ENCODE data around the gene TNFRSF1B.

Gene TNFRSF1B

DNA sequence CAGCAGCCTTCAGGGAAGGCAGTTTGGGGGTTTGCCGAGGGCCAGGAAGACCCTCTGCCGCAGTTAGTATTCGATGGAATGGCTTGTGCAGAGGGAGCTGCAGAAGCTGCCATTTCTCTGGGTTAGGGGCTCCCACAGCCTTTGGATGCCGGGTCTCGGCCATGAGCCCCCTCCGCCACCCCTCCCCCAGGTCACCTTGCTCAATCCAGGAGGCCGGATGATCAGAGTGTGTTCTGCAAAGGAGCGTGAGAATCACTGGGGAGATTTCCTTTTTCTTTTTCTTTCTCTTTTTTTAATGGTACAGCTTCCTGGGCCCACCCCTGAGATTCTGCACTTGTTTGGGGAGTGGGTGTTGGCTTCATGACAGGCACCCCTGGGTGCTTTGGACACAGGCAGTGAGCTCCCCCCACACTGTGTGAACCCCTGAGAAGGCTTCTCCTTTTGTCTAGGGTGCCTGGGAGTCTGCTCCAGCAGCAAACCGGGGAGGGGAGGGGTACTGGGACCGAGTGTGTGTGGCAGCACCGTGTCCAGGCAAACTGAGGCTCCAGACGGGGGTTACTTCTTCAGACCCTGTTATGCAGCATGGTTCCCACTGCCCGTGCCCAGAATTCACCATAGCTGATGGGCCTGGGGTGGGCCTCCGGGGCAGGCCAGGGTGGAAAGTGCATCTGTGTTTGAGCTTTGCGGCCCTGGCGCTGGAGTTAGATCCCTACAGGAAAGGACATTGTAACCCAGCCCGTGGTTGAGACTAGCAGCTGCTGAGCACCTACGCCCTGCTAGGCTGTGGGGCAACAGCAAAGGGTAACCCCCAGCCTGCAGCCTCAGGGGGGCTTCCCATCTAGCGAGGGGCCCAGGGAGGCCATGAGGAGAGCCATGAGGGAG, 18.5 kb downstream of the TNFRSF1B start:
- no peaks in the 10 kb centered on the region for H3K79me2 ChIP-seq (ENCODE audit: insufficient read depth, low read length)
- H3K4me2 ChIP-seq (ENCODE audit: insufficient read depth, low read length) = no peak overlapping the region
- H4K20me1 ChIP-seq (ENCODE audit: insufficient read depth, low read length) = peaks cover 3% of the 10 kb centered on the region; the same call in 1 of the 2 replicates
- H3K9me3 ChIP-seq (ENCODE audit: insufficient read depth, low read length, severe bottlenecking) = no peaks in the 10 kb centered on the region
- H3K9ac ChIP-seq (ENCODE audit: low read depth, low read length) = no peak overlapping the region
- no peak overlapping the region for H3K4me3 ChIP-seq (ENCODE audit: low read depth in 1 of 2, low read length in 2 of 2)
- no peaks in the 10 kb centered on the region for H3K36me3 ChIP-seq (ENCODE audit: insufficient read depth, low read length)
- no peak overlapping the region for H3K27ac ChIP-seq (ENCODE audit: low read length)
- no peak for TF ChIP-seq EZH2 (IDR thresholded peaks at IDR 0.05; ENCODE audit: borderline replicate concordance, low read depth, low read length, severe bottlenecking)
- TF ChIP-seq, protein P1, sequence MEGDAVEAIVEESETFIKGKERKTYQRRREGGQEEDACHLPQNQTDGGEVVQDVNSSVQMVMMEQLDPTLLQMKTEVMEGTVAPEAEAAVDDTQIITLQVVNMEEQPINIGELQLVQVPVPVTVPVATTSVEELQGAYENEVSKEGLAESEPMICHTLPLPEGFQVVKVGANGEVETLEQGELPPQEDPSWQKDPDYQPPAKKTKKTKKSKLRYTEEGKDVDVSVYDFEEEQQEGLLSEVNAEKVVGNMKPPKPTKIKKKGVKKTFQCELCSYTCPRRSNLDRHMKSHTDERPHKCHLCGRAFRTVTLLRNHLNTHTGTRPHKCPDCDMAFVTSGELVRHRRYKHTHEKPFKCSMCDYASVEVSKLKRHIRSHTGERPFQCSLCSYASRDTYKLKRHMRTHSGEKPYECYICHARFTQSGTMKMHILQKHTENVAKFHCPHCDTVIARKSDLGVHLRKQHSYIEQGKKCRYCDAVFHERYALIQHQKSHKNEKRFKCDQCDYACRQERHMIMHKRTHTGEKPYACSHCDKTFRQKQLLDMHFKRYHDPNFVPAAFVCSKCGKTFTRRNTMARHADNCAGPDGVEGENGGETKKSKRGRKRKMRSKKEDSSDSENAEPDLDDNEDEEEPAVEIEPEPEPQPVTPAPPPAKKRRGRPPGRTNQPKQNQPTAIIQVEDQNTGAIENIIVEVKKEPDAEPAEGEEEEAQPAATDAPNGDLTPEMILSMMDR (IDR thresholded peaks at IDR 0.05; ENCODE audit: borderline replicate concordance, extremely low read depth, low read length, poor library complexity, severe bottlenecking) = no peak
- no peak for DNase-seq
- no peak overlapping the region for H2AFZ ChIP-seq (ENCODE audit: low read depth, low read length)
- H3K27me3 ChIP-seq (ENCODE audit: insufficient read depth, low read length, poor library complexity) = no peaks in the 10 kb centered on the region
- H3K4me1 ChIP-seq (ENCODE audit: insufficient read depth, low read length) = no peaks in the 10 kb centered on the region
- no peak for ATAC-seq (ENCODE audit: insufficient read depth, low read depth)

DNA sequence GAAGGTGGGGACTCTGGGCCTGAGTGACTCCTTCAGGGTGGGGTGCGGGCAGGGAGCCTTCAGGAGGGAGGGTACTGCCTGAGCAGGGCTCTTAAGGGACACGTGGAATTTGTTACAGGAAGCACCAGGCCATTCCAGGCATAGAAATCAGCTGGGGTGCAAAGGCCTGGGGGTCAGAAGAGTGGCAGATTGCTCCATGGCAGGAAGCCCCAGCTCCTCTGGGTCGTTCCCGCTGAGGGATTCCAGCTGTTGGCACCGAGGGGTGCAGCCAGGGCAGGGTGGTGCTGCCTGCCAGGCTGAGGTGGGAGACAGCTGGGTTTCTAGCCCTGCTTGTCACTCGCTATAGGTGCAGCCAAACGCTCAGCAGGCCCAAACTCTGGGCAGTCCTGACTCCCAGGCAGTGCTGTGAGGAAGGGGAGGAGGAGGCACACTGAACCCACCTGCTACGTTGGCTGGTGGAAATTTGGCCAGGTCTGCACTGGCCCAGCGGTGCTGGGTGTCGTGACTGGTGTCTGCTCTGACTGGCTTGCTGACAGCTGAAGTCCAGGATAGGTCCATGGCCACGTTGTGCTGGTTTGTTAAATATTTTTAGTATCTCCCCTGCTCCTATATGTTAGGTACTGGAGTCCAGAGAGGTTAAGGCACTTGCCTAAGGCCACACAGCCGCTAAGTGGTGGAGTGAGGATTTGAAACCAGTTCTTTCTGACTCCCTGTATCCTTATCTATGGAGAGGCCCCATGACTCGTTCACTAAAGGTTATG, 19.3 kb downstream of the TNFRSF1B start:
- Histone ChIP-seq H3K4me3 (ENCODE audit: low read depth in 1 of 2, low read length in 2 of 2) (no peak overlapping the region), H4K20me1 (ENCODE audit: insufficient read depth, low read length) (peaks cover 3% of the 10 kb centered on the region; the same call in 1 of the 2 replicates), H2AFZ (ENCODE audit: low read depth, low read length) (no peak overlapping the region), H3K4me2 (ENCODE audit: insufficient read depth, low read length) (no peak overlapping the region), H3K9me3 (ENCODE audit: insufficient read depth, low read length, severe bottlenecking) (no peaks in the 10 kb centered on the region), H3K36me3 (ENCODE audit: insufficient read depth, low read length) (no peaks in the 10 kb centered on the region), H3K4me1 (ENCODE audit: insufficient read depth, low read length) (no peaks in the 10 kb centered on the region), H3K9ac (ENCODE audit: low read depth, low read length) (no peak overlapping the region), H3K79me2 (ENCODE audit: insufficient read depth, low read length) (no peaks in the 10 kb centered on the region), H3K27ac (ENCODE audit: low read length) (no peak overlapping the region), H3K27me3 (ENCODE audit: insufficient read depth, low read length, poor library complexity) (no peaks in the 10 kb centered on the region)
- no peak for TF ChIP-seq EZH2 (IDR thresholded peaks at IDR 0.05; ENCODE audit: borderline replicate concordance, low read depth, low read length, severe bottlenecking)
- TF ChIP-seq, protein P1 (IDR thresholded peaks at IDR 0.05; ENCODE audit: borderline replicate concordance, extremely low read depth, low read length, poor library complexity, severe bottlenecking) = no peak
- no peak for DNase-seq
- no peak for ATAC-seq (ENCODE audit: insufficient read depth, low read depth)

DNA sequence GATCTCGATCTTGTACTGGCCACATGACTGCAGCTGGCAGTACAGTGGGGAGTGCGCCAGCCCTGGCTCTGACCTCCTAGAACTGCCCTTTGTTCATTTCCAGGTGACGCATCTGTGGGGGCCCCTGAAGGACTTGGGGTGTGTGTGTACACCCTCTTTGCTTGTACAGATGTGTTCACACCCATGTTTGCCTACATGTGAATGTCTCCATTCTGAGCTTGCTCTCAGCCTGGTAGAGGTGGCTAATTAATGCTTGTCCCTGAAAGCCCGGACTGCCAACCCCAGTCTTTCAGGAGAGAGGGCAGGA, 19.8 kb downstream of the TNFRSF1B start:
- Histone ChIP-seq H3K27ac (ENCODE audit: low read length) (no peak overlapping the region), H3K9me3 (ENCODE audit: insufficient read depth, low read length, severe bottlenecking) (no peaks in the 10 kb centered on the region), H3K9ac (ENCODE audit: low read depth, low read length) (no peak overlapping the region), H3K79me2 (ENCODE audit: insufficient read depth, low read length) (no peaks in the 10 kb centered on the region), H3K4me2 (ENCODE audit: insufficient read depth, low read length) (no peak overlapping the region), H3K4me3 (ENCODE audit: low read depth in 1 of 2, low read length in 2 of 2) (no peak overlapping the region), H3K27me3 (ENCODE audit: insufficient read depth, low read length, poor library complexity) (no peaks in the 10 kb centered on the region), H4K20me1 (ENCODE audit: insufficient read depth, low read length) (peaks cover 3% of the 10 kb centered on the region; the same call in 1 of the 2 replicates), H3K4me1 (ENCODE audit: insufficient read depth, low read length) (no peaks in the 10 kb centered on the region), H3K36me3 (ENCODE audit: insufficient read depth, low read length) (no peaks in the 10 kb centered on the region), H2AFZ (ENCODE audit: low read depth, low read length) (no peak overlapping the region)
- no peak for TF ChIP-seq EZH2 (IDR thresholded peaks at IDR 0.05; ENCODE audit: borderline replicate concordance, low read depth, low read length, severe bottlenecking)
- TF ChIP-seq, protein P1 (IDR thresholded peaks at IDR 0.05; ENCODE audit: borderline replicate concordance, extremely low read depth, low read length, poor library complexity, severe bottlenecking) = no peak
- DNase-seq (no peak), ATAC-seq (ENCODE audit: insufficient read depth, low read depth) (no peak)

All from DND-41 (cell line).